HG03565 (cell line): ENCODE results near the gene TAPT1.

Experiments used
- ATAC-seq: cut with Tn5 transposase; IDR thresholded peaks from one replicate; pipeline ENCODE4 v1.9.1; 2021; ENCODE audit warnings: mild to moderate bottlenecking, moderate library complexity; ENCODE audit not compliant: unreplicated experiment

TAPT1 gene

GRCh38 chr4:16139066-16139945, 87.0 kb downstream of the TAPT1 start:
- ATAC-seq, result no peak

- no peak for ATAC-seq
Observed at GRCh38 chr4:16136827-16137226, 89.4 kb downstream of the TAPT1 start.

GRCh38 chr4:16136311-16136710, 90.0 kb downstream of the TAPT1 start:
- no peak for ATAC-seq

GRCh38 chr4:16133406-16133805, 92.9 kb downstream of the TAPT1 start:
- no peak for ATAC-seq

DNA sequence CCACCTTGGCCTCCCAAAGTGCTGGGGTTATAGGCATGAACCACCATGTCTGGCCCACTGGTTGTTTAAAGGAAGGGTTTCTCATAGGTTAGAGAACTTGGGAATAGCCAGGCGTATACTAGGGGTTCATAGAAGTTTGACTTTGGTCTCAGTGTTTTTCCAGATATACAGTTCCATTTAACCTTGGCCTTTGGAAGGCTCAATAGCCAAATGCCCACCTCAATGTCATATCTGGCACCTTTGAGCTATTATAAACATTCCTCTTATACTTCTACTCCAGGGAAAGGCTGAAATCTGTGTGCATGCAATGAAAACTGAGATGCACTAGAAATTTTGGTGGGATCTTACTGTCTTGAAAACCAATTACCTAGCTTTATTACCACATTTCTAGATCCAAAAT, 95.0 kb downstream of the TAPT1 start:
- ATAC-seq, result no peak

DNA sequence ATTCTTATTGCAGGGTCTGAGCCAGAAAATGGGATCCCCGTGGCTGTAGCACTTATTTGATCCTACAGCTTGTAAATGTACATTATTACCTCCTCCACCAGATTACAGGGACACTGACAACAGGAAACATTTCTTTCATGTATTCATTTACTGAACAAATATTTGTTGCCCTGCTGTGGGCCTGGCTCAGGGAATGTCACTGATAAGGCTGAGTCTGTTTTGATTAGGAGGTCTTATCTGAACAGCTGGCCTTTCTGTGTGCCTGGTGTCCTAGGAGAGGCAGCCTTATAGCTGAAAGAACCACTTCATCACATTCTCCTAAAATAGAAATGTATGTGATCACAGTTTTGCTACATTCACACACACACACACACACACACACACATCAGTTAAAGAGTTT, 96.9 kb downstream of the TAPT1 start:
- ATAC-seq, result no peak

GRCh38 chr4:16126714-16127113, 99.6 kb downstream of the TAPT1 start:
- no peak for ATAC-seq

- no peak for ATAC-seq
Observed at GRCh38 chr4:16125571-16126445, 100.5 kb downstream of the TAPT1 start.

DNA sequence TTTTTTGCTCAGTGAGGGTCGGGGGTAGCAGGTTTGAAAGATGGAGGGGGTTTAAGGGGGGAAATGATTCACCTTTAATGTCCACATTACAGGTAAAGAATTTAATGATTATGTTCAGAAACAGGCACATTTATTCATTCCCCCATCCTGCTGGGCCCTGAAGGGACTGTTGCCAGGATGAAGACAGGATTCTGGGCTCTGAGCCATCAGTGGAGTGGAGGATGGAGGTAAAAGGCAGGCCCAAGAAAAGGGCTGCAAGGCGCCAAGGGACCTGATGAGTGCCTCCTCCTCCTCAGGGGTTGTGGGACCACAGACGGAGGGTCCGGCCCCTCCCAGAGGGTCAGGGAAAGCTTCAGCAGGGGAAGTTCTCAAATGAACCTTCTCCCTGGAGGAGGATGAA, 102.0 kb downstream of the TAPT1 start:
- ATAC-seq, result no peak

DNA sequence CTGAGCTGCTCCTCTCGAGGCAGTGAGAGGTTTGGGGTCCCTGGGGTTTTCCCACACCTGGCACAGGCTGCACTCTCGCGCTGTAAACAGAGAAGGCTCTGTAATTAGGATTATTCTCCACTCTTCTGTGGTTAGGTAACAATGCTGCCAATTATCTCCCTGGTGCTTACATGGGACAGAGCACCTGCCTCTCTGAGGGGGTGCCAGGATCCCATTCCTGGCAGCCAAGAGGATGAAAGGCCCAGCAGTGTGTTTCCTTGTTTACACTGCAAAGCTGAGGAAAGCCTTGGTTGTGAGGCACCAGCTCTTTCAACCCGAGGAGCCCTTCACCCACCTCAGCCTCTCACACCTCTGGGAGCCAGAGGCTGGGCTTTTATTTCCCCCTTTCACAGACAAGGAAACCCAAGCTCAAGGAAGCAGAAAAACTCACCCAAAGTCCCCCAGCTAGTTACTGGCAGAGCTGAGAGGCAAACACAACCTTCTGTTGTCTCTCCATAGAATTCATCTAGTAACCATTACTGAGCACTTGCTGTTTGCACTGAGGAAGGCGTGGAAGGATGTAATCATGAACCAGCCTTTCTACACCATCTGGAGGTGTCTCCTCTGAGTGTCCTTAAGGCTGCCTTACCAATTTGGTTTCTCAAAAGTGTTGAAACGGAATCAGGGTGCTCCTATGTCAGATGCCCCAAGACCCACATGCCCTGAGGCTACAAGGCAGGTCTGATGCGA, 102.8 kb downstream of the TAPT1 start:
- ATAC-seq, result no peak

DNA sequence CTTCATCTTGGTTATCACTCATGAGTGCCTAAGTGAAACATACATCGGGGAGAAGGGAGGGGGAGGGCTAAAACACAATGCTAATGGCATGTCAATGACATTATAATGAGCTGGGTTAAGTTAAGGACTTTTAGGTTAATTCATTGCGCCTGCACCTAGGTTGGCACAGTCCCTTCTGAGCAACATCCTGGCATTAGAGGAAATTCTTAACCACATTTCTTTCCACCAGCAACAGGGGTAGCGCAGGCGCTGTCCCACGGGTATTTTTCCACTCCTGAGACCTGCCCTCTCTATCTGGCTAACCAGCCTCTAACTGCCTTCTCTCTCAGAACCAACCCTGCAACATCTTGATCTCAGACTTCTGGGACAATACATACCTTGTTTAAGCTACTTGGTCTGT, 103.5 kb downstream of the TAPT1 start:
- no peak for ATAC-seq

DNA sequence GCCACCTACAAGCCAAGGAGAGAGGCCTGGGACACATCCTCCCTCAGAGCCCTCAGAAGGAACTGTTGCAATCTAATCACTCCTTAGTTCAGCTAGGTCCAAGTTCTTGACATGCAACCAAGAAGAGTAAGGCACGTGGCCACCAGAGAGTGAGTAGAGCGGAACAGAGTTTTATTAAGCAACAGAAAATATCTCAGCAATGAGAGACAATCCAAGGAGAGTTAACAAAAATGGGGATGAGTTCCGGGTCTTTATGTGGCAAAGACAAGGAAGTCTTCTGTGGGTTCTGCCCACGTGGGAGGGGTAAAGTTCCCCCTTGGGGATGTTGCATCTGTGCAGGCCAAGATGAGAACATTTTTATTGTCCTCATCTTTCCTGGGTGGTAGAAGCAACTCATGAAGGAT, 104.0 kb downstream of the TAPT1 start:
- ATAC-seq, result no peak

DNA sequence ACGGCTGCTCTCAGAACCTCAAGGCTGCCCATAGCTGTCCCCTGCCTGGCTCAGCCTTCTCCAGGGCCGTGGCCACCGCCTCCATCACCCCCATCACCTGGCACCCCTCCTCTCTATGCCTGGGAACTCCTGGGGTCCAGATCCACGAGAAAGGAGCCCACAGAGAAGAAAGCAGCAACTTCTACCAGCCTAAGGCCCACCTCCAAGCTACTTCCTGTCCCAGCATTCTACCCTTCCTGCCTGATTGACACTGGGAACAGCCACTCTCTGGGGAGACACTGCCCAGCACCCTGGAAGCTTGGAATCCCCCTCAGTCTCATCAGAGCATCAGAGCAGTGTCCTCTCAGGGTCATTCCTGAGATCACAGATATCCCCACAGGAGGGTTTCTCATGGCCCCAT, 105.6 kb downstream of the TAPT1 start:
- no peak for ATAC-seq

DNA sequence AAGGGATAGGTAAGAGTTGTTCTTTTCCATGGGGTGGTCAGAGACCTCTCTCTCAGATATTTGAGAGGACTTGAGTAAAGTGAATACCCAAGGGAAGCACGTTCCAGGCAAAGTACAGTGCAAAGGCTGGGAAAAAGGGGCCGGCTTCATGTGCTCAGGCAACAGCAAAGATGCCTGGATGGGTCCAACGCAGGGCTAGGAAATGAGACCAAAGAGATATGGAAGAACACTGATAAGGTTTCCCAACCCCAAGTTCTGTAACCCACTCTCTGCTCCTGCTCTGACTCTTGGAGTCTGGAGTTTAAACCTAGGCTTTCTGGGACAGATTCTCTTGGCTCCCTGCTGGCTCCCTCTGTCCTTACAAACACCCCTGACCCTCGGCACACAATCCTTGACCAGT, 106.3 kb downstream of the TAPT1 start:
- ATAC-seq, result no peak

GRCh38 chr4:16118090-16118489, 108.2 kb downstream of the TAPT1 start:
- no peak for ATAC-seq

- ATAC-seq, result no peak
Observed at GRCh38 chr4:16117164-16117563, 109.1 kb downstream of the TAPT1 start.

- no peak for ATAC-seq
Observed at GRCh38 chr4:16116493-16116990, 109.7 kb downstream of the TAPT1 start.

- ATAC-seq, result no peak
Observed at GRCh38 chr4:16116019-16116418, 110.3 kb downstream of the TAPT1 start.

- no peak for ATAC-seq
Observed at GRCh38 chr4:16114546-16114945, 111.7 kb downstream of the TAPT1 start.

- no peak for ATAC-seq
Observed at GRCh38 chr4:16113741-16114140, 112.5 kb downstream of the TAPT1 start.

- no peak for ATAC-seq
Observed at GRCh38 chr4:16111533-16111932, 114.7 kb downstream of the TAPT1 start.
